ENCODE results near the gene ASIC1.

DNA sequence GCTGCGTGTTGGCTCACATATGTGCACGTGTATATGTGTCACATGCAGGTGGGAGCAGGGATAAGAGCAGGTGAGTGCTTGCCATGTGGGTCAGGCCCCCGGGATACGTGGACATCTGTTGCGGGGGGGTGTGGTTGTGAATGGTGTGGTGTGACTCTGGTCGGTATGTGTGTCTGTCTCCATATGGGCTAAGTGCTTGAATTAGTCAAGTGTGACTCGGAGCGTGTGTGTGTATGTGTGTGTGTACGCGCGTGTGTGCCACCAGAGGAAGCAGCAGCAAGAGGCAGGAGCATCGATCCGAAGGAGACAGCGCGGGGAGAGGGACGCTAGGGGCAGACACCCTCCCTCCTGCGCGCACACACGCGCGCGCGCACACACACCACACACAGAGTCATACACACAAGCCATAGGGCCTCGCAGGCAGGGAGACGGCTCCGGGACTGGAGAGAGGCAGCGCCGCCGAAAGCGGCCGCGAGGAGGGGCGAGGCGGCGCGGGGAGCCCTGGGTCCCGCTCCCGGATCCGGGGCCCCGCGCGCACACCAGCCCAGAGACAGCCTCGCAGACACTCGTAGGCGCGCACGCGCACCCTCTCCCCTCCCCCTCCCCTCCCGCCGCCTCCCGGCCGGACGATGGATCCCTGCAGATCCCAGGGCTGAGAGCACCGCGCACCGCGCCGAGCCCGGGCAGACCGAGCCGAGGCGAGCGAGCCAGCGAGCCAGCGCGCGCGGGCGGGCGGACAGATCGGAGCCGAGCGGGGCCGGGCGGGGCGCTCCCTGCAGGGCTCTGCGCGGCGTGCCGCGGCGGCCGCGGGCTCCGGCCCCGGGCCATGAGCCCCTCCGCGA, at the start of gene ASIC1:
- TF ChIP-seq, protein P1, sequence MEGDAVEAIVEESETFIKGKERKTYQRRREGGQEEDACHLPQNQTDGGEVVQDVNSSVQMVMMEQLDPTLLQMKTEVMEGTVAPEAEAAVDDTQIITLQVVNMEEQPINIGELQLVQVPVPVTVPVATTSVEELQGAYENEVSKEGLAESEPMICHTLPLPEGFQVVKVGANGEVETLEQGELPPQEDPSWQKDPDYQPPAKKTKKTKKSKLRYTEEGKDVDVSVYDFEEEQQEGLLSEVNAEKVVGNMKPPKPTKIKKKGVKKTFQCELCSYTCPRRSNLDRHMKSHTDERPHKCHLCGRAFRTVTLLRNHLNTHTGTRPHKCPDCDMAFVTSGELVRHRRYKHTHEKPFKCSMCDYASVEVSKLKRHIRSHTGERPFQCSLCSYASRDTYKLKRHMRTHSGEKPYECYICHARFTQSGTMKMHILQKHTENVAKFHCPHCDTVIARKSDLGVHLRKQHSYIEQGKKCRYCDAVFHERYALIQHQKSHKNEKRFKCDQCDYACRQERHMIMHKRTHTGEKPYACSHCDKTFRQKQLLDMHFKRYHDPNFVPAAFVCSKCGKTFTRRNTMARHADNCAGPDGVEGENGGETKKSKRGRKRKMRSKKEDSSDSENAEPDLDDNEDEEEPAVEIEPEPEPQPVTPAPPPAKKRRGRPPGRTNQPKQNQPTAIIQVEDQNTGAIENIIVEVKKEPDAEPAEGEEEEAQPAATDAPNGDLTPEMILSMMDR (IDR thresholded peaks at IDR 0.05): peak in 2 of 5 experiments; percentile 12 to 35
- no peak for TF ChIP-seq POLR2A (IDR thresholded peaks at IDR 0.05)
- TF ChIP-seq POLR2AphosphoS5 (IDR thresholded peaks at IDR 0.05): no peak
